ENCODE results near the gene ILDR1.

The ILDR1 gene

DNA sequence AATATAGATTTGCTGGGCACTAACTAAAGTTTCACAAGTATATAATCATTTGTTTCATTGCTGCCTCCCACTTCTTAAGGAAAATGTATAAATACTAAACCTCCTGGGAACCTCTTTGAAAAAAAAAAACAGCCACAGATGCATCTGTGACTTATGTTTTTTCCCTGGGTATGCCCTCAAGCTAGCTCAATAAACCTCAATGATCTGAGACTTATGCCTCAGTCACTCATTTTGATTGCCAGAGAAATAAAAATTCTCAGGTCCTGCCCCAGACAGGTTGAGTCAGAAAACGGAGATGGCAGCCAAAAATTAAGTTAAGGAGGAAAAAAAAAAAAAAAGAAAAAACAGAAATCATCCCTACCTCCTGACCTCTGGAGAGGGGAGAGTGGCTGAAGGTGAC lies 22.1 kb downstream of the ILDR1 start:
- H4K20me1 ChIP-seq (ENCODE audit: insufficient read depth, low read length): no peaks in the 10 kb centered on the region
- H3K4me2 ChIP-seq (ENCODE audit: insufficient read depth, low read length): no peak overlapping the region
- H3K36me3 ChIP-seq (ENCODE audit: insufficient read depth, low read length): no peaks in the 10 kb centered on the region
- H3K4me1 ChIP-seq (ENCODE audit: insufficient read depth, low read length): no peaks in the 10 kb centered on the region
- no peaks in the 10 kb centered on the region for H3K79me2 ChIP-seq (ENCODE audit: insufficient read depth, low read length)
- ATAC-seq (ENCODE audit: insufficient read depth, low read depth) (no peak), DNase-seq (no peak)
- no peaks in the 10 kb centered on the region for H3K9me3 ChIP-seq (ENCODE audit: insufficient read depth, low read length, severe bottlenecking)
- no peak overlapping the region for H2AFZ ChIP-seq (ENCODE audit: low read depth, low read length)
- no peak overlapping the region for H3K27ac ChIP-seq (ENCODE audit: low read length)
- no peak overlapping the region for H3K4me3 ChIP-seq (ENCODE audit: low read depth in 1 of 2, low read length in 2 of 2)
- no peak for TF ChIP-seq EZH2 (IDR thresholded peaks at IDR 0.05; ENCODE audit: borderline replicate concordance, low read depth, low read length, severe bottlenecking)
- TF ChIP-seq, protein P1, sequence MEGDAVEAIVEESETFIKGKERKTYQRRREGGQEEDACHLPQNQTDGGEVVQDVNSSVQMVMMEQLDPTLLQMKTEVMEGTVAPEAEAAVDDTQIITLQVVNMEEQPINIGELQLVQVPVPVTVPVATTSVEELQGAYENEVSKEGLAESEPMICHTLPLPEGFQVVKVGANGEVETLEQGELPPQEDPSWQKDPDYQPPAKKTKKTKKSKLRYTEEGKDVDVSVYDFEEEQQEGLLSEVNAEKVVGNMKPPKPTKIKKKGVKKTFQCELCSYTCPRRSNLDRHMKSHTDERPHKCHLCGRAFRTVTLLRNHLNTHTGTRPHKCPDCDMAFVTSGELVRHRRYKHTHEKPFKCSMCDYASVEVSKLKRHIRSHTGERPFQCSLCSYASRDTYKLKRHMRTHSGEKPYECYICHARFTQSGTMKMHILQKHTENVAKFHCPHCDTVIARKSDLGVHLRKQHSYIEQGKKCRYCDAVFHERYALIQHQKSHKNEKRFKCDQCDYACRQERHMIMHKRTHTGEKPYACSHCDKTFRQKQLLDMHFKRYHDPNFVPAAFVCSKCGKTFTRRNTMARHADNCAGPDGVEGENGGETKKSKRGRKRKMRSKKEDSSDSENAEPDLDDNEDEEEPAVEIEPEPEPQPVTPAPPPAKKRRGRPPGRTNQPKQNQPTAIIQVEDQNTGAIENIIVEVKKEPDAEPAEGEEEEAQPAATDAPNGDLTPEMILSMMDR (IDR thresholded peaks at IDR 0.05; ENCODE audit: borderline replicate concordance, extremely low read depth, low read length, poor library complexity, severe bottlenecking): no peak
- peaks cover 20% of the 10 kb centered on the region for H3K27me3 ChIP-seq (ENCODE audit: insufficient read depth, low read length, poor library complexity)
- H3K9ac ChIP-seq (ENCODE audit: low read depth, low read length): no peak overlapping the region

DNA sequence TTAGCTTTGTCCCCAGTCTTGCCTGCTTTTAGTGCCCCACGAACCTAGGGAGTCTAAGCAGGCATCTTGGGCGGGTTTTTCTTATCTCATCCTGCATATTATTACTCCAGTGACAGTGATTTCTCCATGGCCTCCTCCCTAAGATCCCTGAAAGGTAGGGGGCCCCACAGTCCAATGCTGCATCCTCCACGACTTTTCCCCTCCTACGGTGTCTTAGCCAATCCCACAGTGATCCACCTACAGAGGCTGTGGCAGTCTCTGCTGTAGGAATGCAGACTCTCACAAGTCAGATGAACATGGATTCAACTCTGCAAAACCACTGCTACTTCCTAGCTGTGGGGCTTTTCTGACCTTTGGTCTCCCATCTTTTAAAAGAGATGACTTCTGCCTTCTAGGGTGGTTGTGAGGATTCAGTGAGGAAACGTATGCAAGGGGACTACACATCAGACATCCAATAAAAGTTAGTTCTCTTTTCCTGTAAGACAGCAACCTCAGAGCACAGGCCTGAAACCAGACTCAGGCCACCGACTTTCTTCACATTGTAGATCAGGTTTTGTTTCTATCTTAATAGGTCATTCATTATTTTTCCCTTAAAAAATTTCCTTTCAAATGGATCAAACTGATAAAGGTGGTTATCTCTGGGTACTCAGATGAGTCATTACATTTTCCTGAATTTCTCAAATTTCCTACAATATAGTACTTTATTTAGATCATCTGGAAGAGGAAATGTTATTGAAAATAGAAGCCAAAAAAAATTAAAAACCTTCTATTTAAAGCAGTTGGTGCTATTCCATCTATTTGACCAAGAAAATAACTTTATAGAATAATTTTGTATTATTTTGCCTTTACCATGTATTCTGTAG lies 23.2 kb downstream of the ILDR1 start:
- H3K36me3 ChIP-seq (ENCODE audit: insufficient read depth, low read length): no peaks in the 10 kb centered on the region
- no peak overlapping the region for H3K4me2 ChIP-seq (ENCODE audit: insufficient read depth, low read length)
- no peak overlapping the region for H3K9ac ChIP-seq (ENCODE audit: low read depth, low read length)
- no peaks in the 10 kb centered on the region for H3K4me1 ChIP-seq (ENCODE audit: insufficient read depth, low read length)
- no peaks in the 10 kb centered on the region for H4K20me1 ChIP-seq (ENCODE audit: insufficient read depth, low read length)
- H3K27me3 ChIP-seq (ENCODE audit: insufficient read depth, low read length, poor library complexity): peaks cover 20% of the 10 kb centered on the region
- no peak for DNase-seq
- ATAC-seq (ENCODE audit: insufficient read depth, low read depth): no peak
- no peak overlapping the region for H3K27ac ChIP-seq (ENCODE audit: low read length)
- H3K4me3 ChIP-seq (ENCODE audit: low read depth in 1 of 2, low read length in 2 of 2): no peak overlapping the region
- H3K9me3 ChIP-seq (ENCODE audit: insufficient read depth, low read length, severe bottlenecking): no peaks in the 10 kb centered on the region
- H2AFZ ChIP-seq (ENCODE audit: low read depth, low read length): no peak overlapping the region
- H3K79me2 ChIP-seq (ENCODE audit: insufficient read depth, low read length): no peaks in the 10 kb centered on the region
- TF ChIP-seq EZH2 (IDR thresholded peaks at IDR 0.05; ENCODE audit: borderline replicate concordance, low read depth, low read length, severe bottlenecking): no peak
- TF ChIP-seq, protein P1 (IDR thresholded peaks at IDR 0.05; ENCODE audit: borderline replicate concordance, extremely low read depth, low read length, poor library complexity, severe bottlenecking): no peak

DNA sequence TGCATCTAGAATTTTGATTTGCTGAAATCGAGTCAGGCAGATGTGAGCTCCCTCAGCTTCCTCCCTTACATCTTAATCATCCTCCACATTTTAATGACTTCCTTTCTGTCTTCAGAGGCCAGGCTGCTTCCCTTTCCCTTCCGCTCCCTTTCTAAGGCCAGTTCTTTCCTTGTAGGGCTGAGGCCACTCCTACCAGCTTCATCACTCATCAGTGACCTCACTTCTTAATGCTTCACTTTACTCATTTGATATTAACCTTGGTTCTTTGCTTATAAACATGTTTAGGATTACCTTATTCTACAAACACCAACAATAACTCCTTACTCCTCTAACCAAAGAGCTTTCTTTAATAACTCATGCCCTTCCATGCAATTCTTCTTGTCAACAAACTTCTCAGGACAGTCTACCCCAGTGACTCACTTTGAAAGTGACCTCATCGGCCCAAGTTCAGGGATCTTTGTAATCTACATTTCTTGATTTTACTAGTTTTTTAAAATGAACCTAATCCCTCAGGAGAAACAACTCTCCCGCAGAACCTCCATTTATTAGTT lies 23.9 kb downstream of the ILDR1 start:
- no peak for TF ChIP-seq EZH2 (IDR thresholded peaks at IDR 0.05; ENCODE audit: borderline replicate concordance, low read depth, low read length, severe bottlenecking)
- TF ChIP-seq, protein P1 (IDR thresholded peaks at IDR 0.05; ENCODE audit: borderline replicate concordance, extremely low read depth, low read length, poor library complexity, severe bottlenecking): no peak
- Histone ChIP-seq H3K27ac (ENCODE audit: low read length) (no peak overlapping the region), H3K9me3 (ENCODE audit: insufficient read depth, low read length, severe bottlenecking) (no peaks in the 10 kb centered on the region), H3K4me2 (ENCODE audit: insufficient read depth, low read length) (no peak overlapping the region), H3K79me2 (ENCODE audit: insufficient read depth, low read length) (no peaks in the 10 kb centered on the region), H4K20me1 (ENCODE audit: insufficient read depth, low read length) (no peaks in the 10 kb centered on the region), H3K36me3 (ENCODE audit: insufficient read depth, low read length) (no peaks in the 10 kb centered on the region), H3K9ac (ENCODE audit: low read depth, low read length) (no peak overlapping the region), H3K27me3 (ENCODE audit: insufficient read depth, low read length, poor library complexity) (peaks cover 20% of the 10 kb centered on the region), H3K4me3 (ENCODE audit: low read depth in 1 of 2, low read length in 2 of 2) (no peak overlapping the region), H3K4me1 (ENCODE audit: insufficient read depth, low read length) (no peaks in the 10 kb centered on the region), H2AFZ (ENCODE audit: low read depth, low read length) (no peak overlapping the region)
- ATAC-seq (ENCODE audit: insufficient read depth, low read depth) (no peak), DNase-seq (no peak)
